ENCODE data around the gene TRUB2. TPM values are rescaled to one million over a fixed set of nuclear protein-coding genes. Genes with fewer than 3 reads are reported as not detected.

The TRUB2 gene
- total and polyA plus RNA-seq, 2 of the 8 experiments (the other 6 are each of a cell fraction or from before 2014, with no cell fraction given), result 20.7 to 37.8 TPM

- H3K36me3 ChIP-seq (ENCODE audit: control insufficient read depth in 2 of 4, insufficient read depth in 4 of 4, low read length in 3 of 4), result peaks cover 0 to 8% (median 2%) of the 10 kb centered on the region in 4 experiments; a peak in 4 of 8 replicates
- H3K79me2 ChIP-seq (ENCODE audit: control insufficient read depth in 1 of 2, insufficient read depth in 2 of 2, low read length in 2 of 2), result no peaks in the 10 kb centered on the region
- H3K23ac ChIP-seq (ENCODE audit: insufficient read length), result no peak overlapping the region
- no peak overlapping the region for H2BK12ac ChIP-seq (ENCODE audit: low read depth, low read length)
- no peak overlapping the region for H2BK15ac ChIP-seq (ENCODE audit: low read length)
- no peak overlapping the region for H2BK5ac ChIP-seq (ENCODE audit: low read depth, low read length)
- H3K9me3 ChIP-seq (ENCODE audit: insufficient read depth in 2 of 2, low read depth in 1 of 2, low read length in 1 of 2), result no peaks in the 10 kb centered on the region
- no peak overlapping the region for H2AK5ac ChIP-seq (ENCODE audit: low read depth, low read length)
- H4K20me1 ChIP-seq (replicated peaks in 1 of 2; ENCODE audit: control insufficient read depth in 1 of 2, insufficient read depth in 2 of 2, low read length in 2 of 2), result peaks cover 0 to 6% of the 10 kb centered on the region in 2 experiments
- no peak overlapping the region for H4K5ac ChIP-seq (ENCODE audit: insufficient read length, low read depth, low read length)
- ChIA-PET POLR2A (ENCODE audit: partially characterized antibody) (interaction anchor here (1.3 to 1.6 kb wide), 2 partner anchors 15 to 21 kb away, joined by 3 to 4 read pairs; no protein-coding TSS in a partner anchor), CTCF (ENCODE audit: partially characterized antibody) (interaction anchor here (0.6 to 8.7 kb wide), 13 partner anchors 16 to 1075 kb away, joined by 3 to 127 read pairs (median 4); partner anchors contain the start of gene URM1)
- H3K9ac ChIP-seq (replicated peaks in 1 of 4; ENCODE audit: extremely low read depth in 1 of 4, low read depth in 3 of 4, low read length in 3 of 4), result no peak overlapping the region
- no peaks in the 10 kb centered on the region for H3K27me3 ChIP-seq (replicated peaks in 1 of 4; ENCODE audit: control insufficient read depth in 3 of 4, extremely low read depth in 1 of 4, insufficient read depth in 3 of 4, low read length in 3 of 4)
- H2BK120ac ChIP-seq (replicated peaks; ENCODE audit: low read depth, low read length), result no peak overlapping the region
- WGBS, 2 experiments (ENCODE audit: extremely low coverage in 1 of 2, insufficient coverage in 1 of 2, insufficient read length in 1 of 2, insufficient replicate concordance in 2 of 2, low coverage in 1 of 2, low lambda C conversion rate in 2 of 2, missing lambda C conversion rate in 1 of 2), result 91% methylated on average over 4 of the region's 4 CpGs; no CpG with 5 or more reads in 1 of the 2 experiments
- H3K4me1 ChIP-seq (replicated peaks in 1 of 4; ENCODE audit: control insufficient read depth in 3 of 4, insufficient read depth in 4 of 4, low read length in 3 of 4), result peaks cover 0 to 2% (median 0%) of the 10 kb centered on the region in 4 experiments; a peak in 2 of 7 replicates
- H3K14ac ChIP-seq (ENCODE audit: insufficient read length), result no peak overlapping the region
- no peaks in the 10 kb centered on the region for H3K79me1 ChIP-seq (ENCODE audit: low read depth, low read length)
- H3K18ac ChIP-seq (ENCODE audit: extremely low read depth, low read length), result no peak overlapping the region
- no peak overlapping the region for H3K4ac ChIP-seq (replicated peaks; ENCODE audit: insufficient read length, low read depth, low read length)
- no peak overlapping the region for H2BK20ac ChIP-seq (ENCODE audit: low read length)
- H3K4me2 ChIP-seq (ENCODE audit: insufficient read depth in 1 of 2, low read depth in 2 of 2, low read length in 2 of 2), result no peak overlapping the region
- H4K8ac ChIP-seq (ENCODE audit: extremely low read depth, insufficient read depth, low read length), result no peak overlapping the region
- H3K56ac ChIP-seq (replicated peaks; ENCODE audit: insufficient read length, low read depth, low read length), result no peak overlapping the region
- H3K4me3 ChIP-seq (ENCODE audit: extremely low read depth in 1 of 4, insufficient read depth in 2 of 4, low read depth in 3 of 4, low read length in 4 of 4), result no peak overlapping the region
- no peak overlapping the region for H2AFZ ChIP-seq (ENCODE audit: low read length)
- no peak overlapping the region for H3K27ac ChIP-seq (ENCODE audit: low read depth, low read length)
- peaks cover 5% of the 10 kb centered on the region; the same call in 1 of the 2 replicates for H3K23me2 ChIP-seq (ENCODE audit: low read depth, low read length)
- FAIRE-seq (no peak), DNase-seq (ENCODE audit: low read depth in 1 of 2, low spot score in 2 of 2) (no peak)
- H4K91ac ChIP-seq (replicated peaks; ENCODE audit: insufficient read length, low read length), result no peak overlapping the region
- TF ChIP-seq EP300 (IDR thresholded peaks at IDR 0.05; ENCODE audit: borderline replicate concordance in 1 of 2, low read depth in 2 of 2, low read length in 2 of 2) (no peak), EZH2 (IDR thresholded peaks at IDR 0.05; ENCODE audit: low read depth, low read length, severe bottlenecking) (no peak), RNF2 (IDR thresholded peaks at IDR 0.05; ENCODE audit: borderline replicate concordance, low read depth, low read length, missing control alignments, poor library complexity, severe bottlenecking) (no peak), GTF2F1 (IDR thresholded peaks at IDR 0.05; ENCODE audit: borderline replicate concordance, low read depth, low read length) (no peak), POLR2A (IDR thresholded peaks at IDR 0.05; ENCODE audit: control extremely low read depth in 1 of 2, low read depth in 2 of 2, low read length in 2 of 2) (no peak), JUND (IDR thresholded peaks at IDR 0.05; ENCODE audit: low read length) (no peak), BCL11A (IDR thresholded peaks at IDR 0.05; ENCODE audit: low read depth in 2 of 2, low read length in 2 of 2) (no peak)
- TF ChIP-seq, protein P1, sequence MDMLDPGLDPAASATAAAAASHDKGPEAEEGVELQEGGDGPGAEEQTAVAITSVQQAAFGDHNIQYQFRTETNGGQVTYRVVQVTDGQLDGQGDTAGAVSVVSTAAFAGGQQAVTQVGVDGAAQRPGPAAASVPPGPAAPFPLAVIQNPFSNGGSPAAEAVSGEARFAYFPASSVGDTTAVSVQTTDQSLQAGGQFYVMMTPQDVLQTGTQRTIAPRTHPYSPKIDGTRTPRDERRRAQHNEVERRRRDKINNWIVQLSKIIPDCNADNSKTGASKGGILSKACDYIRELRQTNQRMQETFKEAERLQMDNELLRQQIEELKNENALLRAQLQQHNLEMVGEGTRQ (IDR thresholded peaks at IDR 0.05; ENCODE audit: low read length), result no peak
These were observed 21.6 kb upstream of the TRUB2 start for GRCh38 chr9:128343855-128344254.
